GM23338 (cell line): ENCODE results near the gene MYMX. TPM values are rescaled to one million over a fixed set of nuclear protein-coding genes. Genes with fewer than 3 reads are reported as not detected.
A peak's percentile ranks its signal among the peaks of the same experiment; 100 is the strongest.

Experiments used
- ATAC-seq: fragments of 200-7000 bp; cut with Tn5 transposase; 3 replicates; pipeline ENCODE4 v1.9.1; 2020
- DNase-seq: peaks from one replicate; pipeline ENCODE4 v3.0.0-alpha.2; 2015; ENCODE audit warnings: low spot score
- H2AFZ ChIP-seq: fragments of 200-600 bp; sonication (generic); 2 replicates; pipeline ENCODE4 v1.8.0; 2016; ENCODE audit warnings: antibody characterized with exemption, mild to moderate bottlenecking, moderate library complexity
- H3F3A ChIP-seq: fragments of 200-600 bp; sonication (generic); replicated peaks from 2 replicates; pipeline ENCODE4 v1.8.0; 2017; ENCODE audit warnings: antibody characterized with exemption, mixed run types, low read depth
- H3K27ac ChIP-seq: fragments of 200-600 bp; sonication (generic); 2 replicates; pipeline ENCODE4 v1.6.1; 2016; ENCODE audit warnings: low read depth
- H3K27me3 ChIP-seq: fragments of 200-600 bp; sonication (generic); 2 replicates; pipeline ENCODE4 v1.8.0; 2016; ENCODE audit warnings: mild to moderate bottlenecking, mixed run types, moderate library complexity; ENCODE audit not compliant: insufficient read depth
- H3K36me3 ChIP-seq: fragments of 200-600 bp; sonication (generic); 2 replicates; pipeline ENCODE4 v1.8.0; 2016; ENCODE audit warnings: mild to moderate bottlenecking; ENCODE audit not compliant: insufficient read depth
- H3K4me1 ChIP-seq: fragments of 200-600 bp; sonication (generic); 2 replicates; pipeline ENCODE4 v1.8.0; 2016; ENCODE audit warnings: mild to moderate bottlenecking, moderate library complexity; ENCODE audit not compliant: insufficient read depth
- H3K4me2 ChIP-seq: fragments of 200-600 bp; sonication (generic); 2 replicates; pipeline ENCODE4 v1.7.1; 2017; ENCODE audit warnings: mixed run types
- H3K4me3 ChIP-seq: fragments of 200-600 bp; sonication (generic); 2 replicates; pipeline ENCODE4 v1.6.1; 2016; ENCODE audit warnings: mixed run types
- H3K79me2 ChIP-seq: fragments of 200-600 bp; sonication (generic); replicated peaks from 2 replicates; pipeline ENCODE4 v1.8.0; 2017; ENCODE audit warnings: mild to moderate bottlenecking; ENCODE audit not compliant: insufficient read depth
- H3K9me2 ChIP-seq: fragments of 200-600 bp; sonication (generic); 2 replicates; pipeline ENCODE4 v1.8.0; 2017; ENCODE audit not compliant: insufficient read depth
- H4K20me1 ChIP-seq: fragments of 200-600 bp; sonication (generic); replicated peaks from 2 replicates; pipeline ENCODE4 v1.8.0; 2017; ENCODE audit warnings: mild to moderate bottlenecking; ENCODE audit not compliant: insufficient read depth
- H3K27ac Mint-ChIP-seq: 2 replicates; pipeline ENCODE4 v1.8.0; 2020; ENCODE audit warnings: inconsistent platforms, mild to moderate bottlenecking, moderate library complexity, mixed read lengths
- H3K27me3 Mint-ChIP-seq: 3 replicates; pipeline ENCODE4 v1.8.0; 2022; ENCODE audit warnings: low read depth, mild to moderate bottlenecking, moderate library complexity, mixed read lengths, inconsistent platforms; ENCODE audit not compliant: insufficient read depth, poor library complexity
- H3K36me3 Mint-ChIP-seq: 3 replicates; pipeline ENCODE4 v1.8.0; 2021; ENCODE audit warnings: low read depth, mild to moderate bottlenecking, inconsistent platforms, moderate library complexity, mixed read lengths
- H3K4me1 Mint-ChIP-seq: 3 replicates; pipeline ENCODE4 v1.8.0; 2020; ENCODE audit warnings: mild to moderate bottlenecking, inconsistent platforms, mixed read lengths
- H3K4me3 Mint-ChIP-seq: 3 replicates; pipeline ENCODE4 v1.8.0; 2021; ENCODE audit warnings: moderate library complexity, mild to moderate bottlenecking, inconsistent platforms, mixed read lengths
- H3K9me3 Mint-ChIP-seq: 3 replicates; pipeline ENCODE4 v1.8.0; 2020; ENCODE audit warnings: moderate library complexity, mild to moderate bottlenecking, inconsistent platforms, mixed read lengths
- ETS1 ChIP-seq: IDR thresholded peaks from 2 replicates; pipeline ENCODE4 v1.6.1; 2016; ENCODE audit warnings: antibody characterized with exemption
- EZH2 ChIP-seq: fragments of 200-600 bp; sonication (generic); IDR thresholded peaks from one replicate; pipeline ENCODE4 v1.8.0; 2017; ENCODE audit warnings: antibody characterized with exemption, mild to moderate bottlenecking, low read depth; ENCODE audit not compliant: unreplicated experiment
- NANOG ChIP-seq: IDR thresholded peaks from 2 replicates; pipeline ENCODE4 v1.6.1; 2016; ENCODE audit warnings: antibody characterized with exemption, borderline replicate concordance
- POLR2AphosphoS5 ChIP-seq: IDR thresholded peaks from 2 replicates; pipeline ENCODE4 v1.6.1; 2016; ENCODE audit warnings: antibody characterized with exemption, low read depth
- REST ChIP-seq: IDR thresholded peaks from one replicate; pipeline ENCODE4 v1.6.1; 2018; ENCODE audit warnings: antibody characterized with exemption; ENCODE audit not compliant: unreplicated experiment
- STAT1 ChIP-seq: IDR thresholded peaks from one replicate; pipeline ENCODE4 v1.6.1; 2016; ENCODE audit warnings: antibody characterized with exemption; ENCODE audit not compliant: unreplicated experiment
- ZNF114 ChIP-seq: fragments of 250-450 bp; sonication (Bioruptor Pico); IDR thresholded peaks from 2 replicates; pipeline ENCODE4 v1.5.0; 2020; ENCODE audit warnings: mild to moderate bottlenecking, moderate library complexity
- ZNF462 ChIP-seq: fragments of 250-450 bp; sonication (Bioruptor Pico); IDR thresholded peaks from 2 replicates; pipeline ENCODE4 v1.5.0; 2020; ENCODE audit warnings: mild to moderate bottlenecking, moderate library complexity
- polyA plus RNA-seq: library from polyadenylated mRNA; unstranded; fragments of >200 nt; fragmentation: Nextera tagmentation; extraction: Ambion mirVana; gene quantifications from 2 replicates; pipeline ENCODE4 v1.2.1, GENCODE V29; 2016
- total RNA-seq: library from RNA; depleted of rRNA; stranded (reverse); fragments of >200 nt; shearing (Covaris generic); gene quantifications from 2 replicates; pipeline ENCODE4 v1.2.3, GENCODE V29; 2014

MYMX gene
- total and polyA plus RNA-seq, 2 experiments from 2014 or later = 2.8 to 7.1 TPM

- Mint-ChIP-seq H3K36me3 (no peaks in the 10 kb centered on the region), H3K27me3 (peaks cover 14% of the 10 kb centered on the region), H3K27ac (peak overlapping the region; percentile 32; the same call in 1 of the 2 replicates), H3K4me1 (peaks cover 11% of the 10 kb centered on the region), H3K4me3 (peak overlapping the region; percentile 43; the same call in 2 of the 3 replicates), H3K9me3 (no peaks in the 10 kb centered on the region)
- Histone ChIP-seq H3K79me2 (no peaks in the 10 kb centered on the region), H3K27me3 (no peaks in the 10 kb centered on the region), H4K20me1 (no peaks in the 10 kb centered on the region), H3F3A (0 out of 2 replicates have a peak, but pooled peaks cover 5% of the 10 kb centered on the region), H3K36me3 (no peaks in the 10 kb centered on the region), H3K9me2 (no peaks in the 10 kb centered on the region), H3K27ac (no peak overlapping the region), H2AFZ (peak overlapping the region; percentile 87), H3K4me3 (peak overlapping the region; percentile 1; the same call in 1 of the 2 replicates), H3K4me2 (peak overlapping the region; percentile 36), H3K4me1 (0 out of 2 replicates have a peak, but pooled peaks cover 7% of the 10 kb centered on the region)
- TF ChIP-seq POLR2AphosphoS5 (0 out of 2 replicates have a peak, but pooled peaks have one; percentile 18), STAT1 (no peak), REST (no peak), EZH2 (no peak), ZNF462 (CRISPR knock-in tag) (no peak), ZNF114 (no peak), NANOG (no peak), ETS1 (no peak)
- ATAC-seq (peak; percentile 89), DNase-seq (peak; percentile 69)
These were observed 24.2 kb upstream of the MYMX start for GRCh38 chr6:44192428-44193041.
